Neural cell (in vitro differentiated cells): ENCODE data around the gene AKIRIN2. TPM values are rescaled to one million over a fixed set of nuclear protein-coding genes. Genes with fewer than 3 reads are reported as not detected.

Experiments
- H2AFZ ChIP-seq: fragments of 200-600, 300-800 bp; sonication (generic), shearing (Covaris generic); 2 replicates; pipeline ENCODE4 v1.6.0; 2014; ENCODE audit warnings: low read depth, mild to moderate bottlenecking, antibody characterized with exemption, low read length, moderate library complexity
- H3F3A ChIP-seq: fragments of 200-600 bp; shearing (Covaris generic); 2 replicates; pipeline ENCODE4 v1.6.1; 2016; ENCODE audit warnings: mild to moderate bottlenecking, moderate library complexity, mixed read lengths, antibody characterized with exemption, low read length; ENCODE audit not compliant: insufficient read depth, poor library complexity, severe bottlenecking
- H3K27ac ChIP-seq: fragments of 200-600, 300-800 bp; sonication (generic), shearing (Covaris generic); 2 replicates; pipeline ENCODE4 v1.5.1; 2014; ENCODE audit warnings: mild to moderate bottlenecking, low read length, moderate library complexity
- H3K27me3 ChIP-seq: fragments of 300-800, 200-600 bp; sonication (generic), shearing (Covaris generic); 2 replicates; pipeline ENCODE4 v1.6.0; 2014; ENCODE audit warnings: mild to moderate bottlenecking, low read depth, low read length, moderate library complexity; ENCODE audit not compliant: insufficient read depth
- H3K36me3 ChIP-seq: fragments of 300-800, 200-600 bp; sonication (generic), shearing (Covaris generic); 2 replicates; pipeline ENCODE4 v1.5.1; 2014; ENCODE audit warnings: mild to moderate bottlenecking, antibody characterized with exemption, low read length, moderate library complexity; ENCODE audit not compliant: insufficient read depth
- H3K4me2 ChIP-seq: fragments of 300-800, 200-600 bp; sonication (generic), shearing (Covaris generic); 2 replicates; pipeline ENCODE4 v1.6.0; 2014; ENCODE audit warnings: mild to moderate bottlenecking, low read length
- H3K4me3 ChIP-seq: fragments of 300-800, 200-600 bp; sonication (generic), shearing (Covaris generic); 2 replicates; pipeline ENCODE4 v1.5.1; 2014; ENCODE audit warnings: mild to moderate bottlenecking, low read length, moderate library complexity
- H3K79me2 ChIP-seq: fragments of 200-600 bp; shearing (Covaris generic); replicated peaks from 2 replicates; pipeline ENCODE4 v1.6.0; 2014; ENCODE audit warnings: mild to moderate bottlenecking, low read length, moderate library complexity; ENCODE audit not compliant: insufficient read depth
- H3K9ac ChIP-seq: fragments of 300-800, 200-600 bp; sonication (generic), shearing (Covaris generic); 2 replicates; pipeline ENCODE4 v1.6.1; 2016; ENCODE audit warnings: mild to moderate bottlenecking, low read length, mixed read lengths
- H3K9me2 ChIP-seq: fragments of 200-600 bp; shearing (Covaris generic); 2 replicates; pipeline ENCODE4 v1.6.1; 2016; ENCODE audit warnings: mild to moderate bottlenecking, low read length, mixed read lengths; ENCODE audit not compliant: insufficient read depth
- H3K9me3 ChIP-seq: fragments of 200-600, 300-800 bp; sonication (generic), shearing (Covaris generic); 2 replicates; pipeline ENCODE4 v1.6.1; 2016; ENCODE audit warnings: mild to moderate bottlenecking, mixed run types, low read length, moderate library complexity, mixed read lengths
- H4K20me1 ChIP-seq: fragments of 200-600 bp; shearing (Covaris generic); 2 replicates; pipeline ENCODE4 v1.6.1; 2016; ENCODE audit warnings: mild to moderate bottlenecking, mixed run types; ENCODE audit not compliant: insufficient read depth
- EP300 ChIP-seq: fragments of 450-650 bp; conservative IDR thresholded peaks from 2 replicates; pipeline ENCODE4 v1.6.1; 2014; ENCODE audit warnings: antibody characterized with exemption, mild to moderate bottlenecking, moderate library complexity; ENCODE audit not compliant: poor library complexity, severe bottlenecking
- EZH2 ChIP-seq: fragments of 200-600, 300-800 bp; shearing (Covaris generic), sonication (generic); IDR thresholded peaks from 2 replicates; pipeline ENCODE4 v1.6.1; 2014; ENCODE audit warnings: antibody characterized with exemption, low read length, borderline replicate concordance, mild to moderate bottlenecking; ENCODE audit not compliant: insufficient read depth, poor library complexity, severe bottlenecking
- MXI1 ChIP-seq: fragments of 450-650 bp; conservative IDR thresholded peaks from 2 replicates; pipeline ENCODE4 v1.6.1; 2014; ENCODE audit warnings: antibody characterized with exemption, mild to moderate bottlenecking; ENCODE audit not compliant: poor library complexity, severe bottlenecking
- POLR2AphosphoS5 ChIP-seq: IDR thresholded peaks from 2 replicates; pipeline ENCODE4 v1.6.1; 2012
- RAD21 ChIP-seq: fragments of 450-650 bp; conservative IDR thresholded peaks from 2 replicates; pipeline ENCODE4 v1.6.1; 2014; ENCODE audit warnings: antibody characterized with exemption, mild to moderate bottlenecking, moderate library complexity
- SMC3 ChIP-seq: fragments of 450-650 bp; conservative IDR thresholded peaks from 2 replicates; pipeline ENCODE4 v1.6.1; 2014; ENCODE audit warnings: antibody characterized with exemption, mild to moderate bottlenecking, moderate library complexity; ENCODE audit not compliant: poor library complexity
- TAF1 ChIP-seq: IDR thresholded peaks from 2 replicates; pipeline ENCODE4 v1.6.1; 2012; ENCODE audit warnings: low read depth
- polyA plus RNA-seq: library from polyadenylated mRNA; depleted of rRNA; stranded (reverse); fragments of >200 nt; gene quantifications from 2 replicates; pipeline ENCODE4 v1.2.3, GENCODE V29; 2014
- TF ChIP-seq, protein P1 (sequence below): fragments of 450-650 bp; IDR thresholded peaks from 2 replicates; pipeline ENCODE4 v1.5.1; 2014; ENCODE audit warnings: antibody characterized with exemption, mild to moderate bottlenecking, moderate library complexity; ENCODE audit not compliant: poor library complexity, severe bottlenecking
- TF ChIP-seq, protein P2 (sequence below): IDR thresholded peaks from 2 replicates; pipeline ENCODE4 v1.6.1; 2012; ENCODE audit warnings: borderline replicate concordance

AKIRIN2 gene
- polyA plus RNA-seq, 1 donor from 2014 or later: 82.8 TPM

DNA sequence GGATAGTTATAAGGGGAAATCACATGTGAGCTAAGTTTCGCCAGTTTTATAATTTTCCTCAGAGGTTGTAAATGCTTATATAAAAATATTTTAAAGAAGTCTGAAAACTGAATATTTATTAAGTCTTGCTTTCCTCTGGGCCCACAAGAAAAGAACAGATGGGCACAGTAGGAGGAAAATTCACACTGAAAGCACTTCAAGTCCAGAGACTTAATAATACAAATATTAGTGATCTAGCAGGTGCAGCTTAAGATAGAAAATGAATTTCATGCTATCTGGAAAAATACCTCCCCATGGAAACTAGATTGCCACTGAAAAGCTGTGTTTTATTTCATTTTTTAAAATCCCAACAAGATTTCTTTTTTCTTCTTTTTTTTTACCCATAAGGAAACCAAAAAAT, 64.9 kb downstream of the AKIRIN2 start:
- Histone ChIP-seq H3K36me3 (peaks cover 9% of the 10 kb centered on the region), H3K27ac (no peak overlapping the region), H3K79me2 (no peaks in the 10 kb centered on the region), H3K9ac (no peak overlapping the region), H4K20me1 (no peaks in the 10 kb centered on the region), H3K4me3 (no peak overlapping the region), H2AFZ (no peak overlapping the region), H3K4me2 (no peak overlapping the region), H3K9me3 (no peaks in the 10 kb centered on the region), H3K9me2 (no peaks in the 10 kb centered on the region), H3F3A (no peaks in the 10 kb centered on the region), H3K27me3 (no peaks in the 10 kb centered on the region)
- TF ChIP-seq MXI1 (no peak), SMC3 (no peak), POLR2AphosphoS5 (no peak), TAF1 (no peak), RAD21 (no peak), EZH2 (no peak), EP300 (no peak)
- TF ChIP-seq, protein P1, sequence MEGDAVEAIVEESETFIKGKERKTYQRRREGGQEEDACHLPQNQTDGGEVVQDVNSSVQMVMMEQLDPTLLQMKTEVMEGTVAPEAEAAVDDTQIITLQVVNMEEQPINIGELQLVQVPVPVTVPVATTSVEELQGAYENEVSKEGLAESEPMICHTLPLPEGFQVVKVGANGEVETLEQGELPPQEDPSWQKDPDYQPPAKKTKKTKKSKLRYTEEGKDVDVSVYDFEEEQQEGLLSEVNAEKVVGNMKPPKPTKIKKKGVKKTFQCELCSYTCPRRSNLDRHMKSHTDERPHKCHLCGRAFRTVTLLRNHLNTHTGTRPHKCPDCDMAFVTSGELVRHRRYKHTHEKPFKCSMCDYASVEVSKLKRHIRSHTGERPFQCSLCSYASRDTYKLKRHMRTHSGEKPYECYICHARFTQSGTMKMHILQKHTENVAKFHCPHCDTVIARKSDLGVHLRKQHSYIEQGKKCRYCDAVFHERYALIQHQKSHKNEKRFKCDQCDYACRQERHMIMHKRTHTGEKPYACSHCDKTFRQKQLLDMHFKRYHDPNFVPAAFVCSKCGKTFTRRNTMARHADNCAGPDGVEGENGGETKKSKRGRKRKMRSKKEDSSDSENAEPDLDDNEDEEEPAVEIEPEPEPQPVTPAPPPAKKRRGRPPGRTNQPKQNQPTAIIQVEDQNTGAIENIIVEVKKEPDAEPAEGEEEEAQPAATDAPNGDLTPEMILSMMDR: no peak
- TF ChIP-seq, protein P2, sequence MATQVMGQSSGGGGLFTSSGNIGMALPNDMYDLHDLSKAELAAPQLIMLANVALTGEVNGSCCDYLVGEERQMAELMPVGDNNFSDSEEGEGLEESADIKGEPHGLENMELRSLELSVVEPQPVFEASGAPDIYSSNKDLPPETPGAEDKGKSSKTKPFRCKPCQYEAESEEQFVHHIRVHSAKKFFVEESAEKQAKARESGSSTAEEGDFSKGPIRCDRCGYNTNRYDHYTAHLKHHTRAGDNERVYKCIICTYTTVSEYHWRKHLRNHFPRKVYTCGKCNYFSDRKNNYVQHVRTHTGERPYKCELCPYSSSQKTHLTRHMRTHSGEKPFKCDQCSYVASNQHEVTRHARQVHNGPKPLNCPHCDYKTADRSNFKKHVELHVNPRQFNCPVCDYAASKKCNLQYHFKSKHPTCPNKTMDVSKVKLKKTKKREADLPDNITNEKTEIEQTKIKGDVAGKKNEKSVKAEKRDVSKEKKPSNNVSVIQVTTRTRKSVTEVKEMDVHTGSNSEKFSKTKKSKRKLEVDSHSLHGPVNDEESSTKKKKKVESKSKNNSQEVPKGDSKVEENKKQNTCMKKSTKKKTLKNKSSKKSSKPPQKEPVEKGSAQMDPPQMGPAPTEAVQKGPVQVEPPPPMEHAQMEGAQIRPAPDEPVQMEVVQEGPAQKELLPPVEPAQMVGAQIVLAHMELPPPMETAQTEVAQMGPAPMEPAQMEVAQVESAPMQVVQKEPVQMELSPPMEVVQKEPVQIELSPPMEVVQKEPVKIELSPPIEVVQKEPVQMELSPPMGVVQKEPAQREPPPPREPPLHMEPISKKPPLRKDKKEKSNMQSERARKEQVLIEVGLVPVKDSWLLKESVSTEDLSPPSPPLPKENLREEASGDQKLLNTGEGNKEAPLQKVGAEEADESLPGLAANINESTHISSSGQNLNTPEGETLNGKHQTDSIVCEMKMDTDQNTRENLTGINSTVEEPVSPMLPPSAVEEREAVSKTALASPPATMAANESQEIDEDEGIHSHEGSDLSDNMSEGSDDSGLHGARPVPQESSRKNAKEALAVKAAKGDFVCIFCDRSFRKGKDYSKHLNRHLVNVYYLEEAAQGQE: no peak

- TF ChIP-seq, protein P1: no peak
- no peak for TF ChIP-seq RAD21
- TF ChIP-seq, protein P2: no peak
- TF ChIP-seq POLR2AphosphoS5: no peak
- TF ChIP-seq MXI1: no peak
- no peak for TF ChIP-seq TAF1
- TF ChIP-seq EP300: no peak
- no peak for TF ChIP-seq SMC3
- TF ChIP-seq EZH2: no peak
- H3K27ac ChIP-seq: no peak overlapping the region
- H3F3A ChIP-seq: no peaks in the 10 kb centered on the region
- H3K36me3 ChIP-seq: peaks cover 9% of the 10 kb centered on the region
- no peaks in the 10 kb centered on the region for H3K27me3 ChIP-seq
- no peak overlapping the region for H2AFZ ChIP-seq
- H4K20me1 ChIP-seq: no peaks in the 10 kb centered on the region
- no peaks in the 10 kb centered on the region for H3K9me2 ChIP-seq
- no peak overlapping the region for H3K4me2 ChIP-seq
- H3K9ac ChIP-seq: no peak overlapping the region
- H3K79me2 ChIP-seq: no peaks in the 10 kb centered on the region
- H3K4me3 ChIP-seq: no peak overlapping the region
- no peaks in the 10 kb centered on the region for H3K9me3 ChIP-seq
These were observed 65.7 kb downstream of the AKIRIN2 start for GRCh38 chr6:87636315-87636714.
